ENCODE results near the gene DNAJB6.

Gene DNAJB6

GRCh38 chr7:157301610-157302120 lies 35.1 kb upstream of the DNAJB6 start:
- H3K36me3 ChIP-seq (ENCODE audit: control insufficient read depth, insufficient read depth, low read length, severe bottlenecking): no peaks in the 10 kb centered on the region
- no peak overlapping the region for H3K9ac ChIP-seq (ENCODE audit: low read length)
- no peaks in the 10 kb centered on the region for H3K27me3 ChIP-seq (replicated peaks; ENCODE audit: control insufficient read depth, insufficient read depth, low read length)
- H3K4me3 ChIP-seq (ENCODE audit: low read length): no peak overlapping the region
- no peak for DNase-seq (ENCODE audit: low read depth)
- H3K4me1 ChIP-seq (ENCODE audit: control insufficient read depth, insufficient read depth, low read length): no peaks in the 10 kb centered on the region
- no peaks in the 10 kb centered on the region for H3K9me3 ChIP-seq (ENCODE audit: control insufficient read depth, low read length)

DNA sequence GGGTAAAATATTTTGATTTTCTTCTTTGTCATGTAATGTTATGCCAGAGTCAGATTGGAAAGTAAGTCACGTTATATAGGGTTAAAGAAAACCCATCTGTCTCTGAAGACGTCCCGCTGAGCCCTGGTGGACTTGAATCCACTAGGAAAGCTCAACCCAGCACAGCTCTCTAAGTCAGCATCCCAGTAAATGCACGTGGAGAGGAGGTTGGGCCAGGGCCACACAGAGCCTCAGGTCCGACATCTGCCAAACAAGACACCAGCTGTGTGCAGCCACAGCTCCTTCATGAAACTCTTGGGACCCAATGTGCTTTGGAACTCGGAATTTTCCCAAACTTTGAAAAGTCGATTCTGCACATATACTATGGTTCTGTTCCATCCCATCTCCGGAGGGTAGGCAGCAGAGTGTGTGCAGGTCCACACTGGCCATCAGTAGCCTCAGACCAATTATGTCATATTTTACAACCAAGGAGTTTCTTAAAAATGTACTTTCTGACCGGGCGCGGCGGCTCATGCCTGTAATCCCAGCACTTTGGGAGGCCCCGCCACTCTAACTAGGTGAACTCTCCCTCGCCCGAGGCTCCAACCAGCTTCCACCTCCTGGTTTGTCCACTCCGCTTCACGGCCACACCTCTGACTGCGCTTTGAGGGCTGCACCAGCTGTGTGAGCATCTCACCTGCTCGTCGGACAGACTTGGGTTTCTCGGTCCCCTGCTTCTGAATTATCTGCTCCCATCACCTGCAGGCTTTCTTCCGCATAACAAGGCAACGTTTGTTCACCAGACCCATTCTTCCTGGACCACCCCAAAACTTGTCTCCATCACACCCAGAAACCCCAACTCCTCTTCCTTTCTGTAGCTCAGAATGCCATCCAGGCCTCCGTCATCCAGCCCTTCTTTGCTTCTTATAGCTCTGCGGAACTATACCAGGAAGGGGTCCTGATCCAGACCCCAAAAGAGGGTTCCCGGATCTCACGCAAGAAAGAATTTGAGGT lies 29.7 kb upstream of the DNAJB6 start:
- no peak overlapping the region for H3K9ac ChIP-seq (ENCODE audit: low read length)
- H3K27me3 ChIP-seq (replicated peaks; ENCODE audit: control insufficient read depth, insufficient read depth, low read length): no peaks in the 10 kb centered on the region
- no peaks in the 10 kb centered on the region for H3K9me3 ChIP-seq (ENCODE audit: control insufficient read depth, low read length)
- peaks cover 20% of the 10 kb centered on the region for H3K4me1 ChIP-seq (ENCODE audit: control insufficient read depth, insufficient read depth, low read length)
- H3K4me3 ChIP-seq (ENCODE audit: low read length): no peak overlapping the region
- DNase-seq (ENCODE audit: low read depth): no peak
- H3K36me3 ChIP-seq (ENCODE audit: control insufficient read depth, insufficient read depth, low read length, severe bottlenecking): no peaks in the 10 kb centered on the region

DNA sequence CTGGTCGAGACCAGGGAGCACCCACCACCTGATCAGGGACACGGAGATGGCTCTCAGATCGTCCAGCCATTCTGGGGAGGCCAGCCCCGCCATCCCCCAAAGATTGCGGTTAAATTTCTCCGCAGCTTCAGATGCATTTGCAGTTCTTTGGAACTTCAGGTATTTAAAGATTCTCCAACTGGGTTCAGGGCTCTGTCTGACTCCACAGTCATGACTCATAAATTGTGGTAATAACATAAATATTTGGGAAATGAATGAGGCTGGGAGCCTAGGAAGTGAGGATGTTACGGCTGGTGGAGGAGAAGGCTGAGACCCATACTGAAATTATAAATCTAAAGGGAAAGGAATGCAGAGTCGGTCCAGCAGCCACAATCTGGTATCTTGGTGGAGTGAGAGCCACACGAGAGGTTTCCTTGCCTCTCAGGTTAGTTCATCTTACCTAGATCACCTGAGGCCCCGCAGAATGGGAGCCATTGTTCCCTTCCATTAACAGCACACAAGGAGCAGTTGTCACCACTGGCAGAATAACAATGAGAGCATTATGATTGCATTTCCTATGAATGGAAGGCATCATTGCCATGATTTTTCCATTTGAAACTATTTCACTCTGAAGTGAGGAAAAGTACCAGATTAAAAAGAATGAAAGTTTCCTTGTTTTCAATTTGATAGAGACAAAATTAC lies 26.7 kb upstream of the DNAJB6 start:
- peak overlapping the region; percentile 39 for H3K4me3 ChIP-seq (ENCODE audit: low read length)
- no peaks in the 10 kb centered on the region for H3K9me3 ChIP-seq (ENCODE audit: control insufficient read depth, low read length)
- DNase-seq (ENCODE audit: low read depth): peak; percentile 82
- peaks cover 20% of the 10 kb centered on the region for H3K4me1 ChIP-seq (ENCODE audit: control insufficient read depth, insufficient read depth, low read length)
- H3K36me3 ChIP-seq (ENCODE audit: control insufficient read depth, insufficient read depth, low read length, severe bottlenecking): no peaks in the 10 kb centered on the region
- H3K27me3 ChIP-seq (replicated peaks; ENCODE audit: control insufficient read depth, insufficient read depth, low read length): no peaks in the 10 kb centered on the region
- H3K9ac ChIP-seq (ENCODE audit: low read length): peak overlapping the region; percentile 52

GRCh38 chr7:157310676-157311185 lies 26.1 kb upstream of the DNAJB6 start:
- peak overlapping the region; percentile 39 for H3K4me3 ChIP-seq (ENCODE audit: low read length)
- H3K9ac ChIP-seq (ENCODE audit: low read length): peak overlapping the region; percentile 16
- peaks cover 20% of the 10 kb centered on the region for H3K4me1 ChIP-seq (ENCODE audit: control insufficient read depth, insufficient read depth, low read length)
- DNase-seq (ENCODE audit: low read depth): no peak
- H3K36me3 ChIP-seq (ENCODE audit: control insufficient read depth, insufficient read depth, low read length, severe bottlenecking): no peaks in the 10 kb centered on the region
- H3K9me3 ChIP-seq (ENCODE audit: control insufficient read depth, low read length): no peaks in the 10 kb centered on the region
- no peaks in the 10 kb centered on the region for H3K27me3 ChIP-seq (replicated peaks; ENCODE audit: control insufficient read depth, insufficient read depth, low read length)

- no peak overlapping the region for H3K4me3 ChIP-seq (ENCODE audit: low read length)
- no peak for DNase-seq (ENCODE audit: low read depth)
- no peaks in the 10 kb centered on the region for H3K27me3 ChIP-seq (replicated peaks; ENCODE audit: control insufficient read depth, insufficient read depth, low read length)
Measured at GRCh38 chr7:157312941-157313340, 23.9 kb upstream of the DNAJB6 start.

DNA sequence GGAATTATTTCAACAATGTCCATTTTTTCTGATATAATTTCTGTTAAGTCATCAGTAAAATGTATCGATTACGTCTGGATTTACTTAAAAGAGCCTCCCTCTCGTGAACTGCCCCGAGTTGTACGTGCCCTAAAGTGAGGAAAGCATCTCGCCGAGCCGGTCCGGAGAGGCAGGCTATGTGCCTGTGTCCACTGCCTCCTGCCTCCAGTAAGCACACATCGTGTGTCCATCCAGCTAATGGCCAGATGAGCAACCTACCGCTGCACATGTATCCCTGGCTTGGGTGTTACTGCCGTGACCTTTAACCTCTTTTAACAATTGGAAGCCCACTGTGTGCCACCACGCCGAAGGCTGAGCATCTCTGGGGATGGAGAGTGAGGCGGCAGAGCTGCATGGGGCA lies 23.2 kb upstream of the DNAJB6 start:
- Histone ChIP-seq H3K9me3 (ENCODE audit: control insufficient read depth, low read length) (no peaks in the 10 kb centered on the region), H3K4me3 (ENCODE audit: low read length) (no peak overlapping the region), H3K36me3 (ENCODE audit: control insufficient read depth, insufficient read depth, low read length, severe bottlenecking) (no peaks in the 10 kb centered on the region), H3K4me1 (ENCODE audit: control insufficient read depth, insufficient read depth, low read length) (peaks cover 20% of the 10 kb centered on the region), H3K9ac (ENCODE audit: low read length) (no peak overlapping the region), H3K27me3 (replicated peaks; ENCODE audit: control insufficient read depth, insufficient read depth, low read length) (no peaks in the 10 kb centered on the region)
- no peak for DNase-seq (ENCODE audit: low read depth)

More at GRCh38 chr7:157312941-157313340, 23.9 kb upstream of the DNAJB6 start:
- Histone ChIP-seq H3K9ac (ENCODE audit: low read length) (no peak overlapping the region), H3K36me3 (ENCODE audit: control insufficient read depth, insufficient read depth, low read length, severe bottlenecking) (no peaks in the 10 kb centered on the region), H3K4me1 (ENCODE audit: control insufficient read depth, insufficient read depth, low read length) (peaks cover 20% of the 10 kb centered on the region), H3K9me3 (ENCODE audit: control insufficient read depth, low read length) (no peaks in the 10 kb centered on the region)

- peak overlapping the region; percentile 29 for H3K9ac ChIP-seq (ENCODE audit: low read length)
- H3K36me3 ChIP-seq (ENCODE audit: control insufficient read depth, insufficient read depth, low read length, severe bottlenecking): no peaks in the 10 kb centered on the region
- no peaks in the 10 kb centered on the region for H3K4me1 ChIP-seq (ENCODE audit: control insufficient read depth, insufficient read depth, low read length)
- H3K27me3 ChIP-seq (replicated peaks; ENCODE audit: control insufficient read depth, insufficient read depth, low read length): no peaks in the 10 kb centered on the region
- H3K4me3 ChIP-seq (ENCODE audit: low read length): no peak overlapping the region
- H3K9me3 ChIP-seq (ENCODE audit: control insufficient read depth, low read length): no peaks in the 10 kb centered on the region
- DNase-seq (ENCODE audit: low read depth): no peak
Measured at GRCh38 chr7:157318015-157318706, 18.6 kb upstream of the DNAJB6 start.

GRCh38 chr7:157320608-157320980 lies 16.2 kb upstream of the DNAJB6 start:
- no peak overlapping the region for H3K4me3 ChIP-seq (ENCODE audit: low read length)

DNA sequence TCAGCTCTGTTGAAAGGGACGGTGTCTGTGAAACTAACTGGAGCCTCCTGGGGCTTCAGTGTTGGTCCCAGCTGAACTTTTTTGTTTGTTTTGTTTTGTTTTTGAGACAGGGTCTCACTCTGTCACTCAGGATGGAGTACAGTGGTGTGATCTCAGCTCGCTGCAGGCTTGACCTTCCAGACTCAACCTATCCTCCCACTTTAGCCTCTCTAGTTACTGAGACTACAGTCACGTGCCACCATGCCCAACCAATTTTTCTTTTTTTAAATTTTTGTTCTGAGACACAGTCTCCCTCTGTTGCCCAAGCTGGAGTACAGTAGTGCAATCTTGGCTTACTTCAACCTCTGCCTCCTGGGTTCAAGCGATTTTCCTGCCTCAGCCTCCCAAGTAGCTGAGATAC lies 13.4 kb upstream of the DNAJB6 start:
- Histone ChIP-seq H3K4me3 (ENCODE audit: low read length) (no peak overlapping the region), H3K9ac (ENCODE audit: low read length) (no peak overlapping the region)

More at GRCh38 chr7:157320608-157320980, 16.2 kb upstream of the DNAJB6 start:
- Histone ChIP-seq H3K4me1 (ENCODE audit: control insufficient read depth, insufficient read depth, low read length) (no peaks in the 10 kb centered on the region), H3K36me3 (ENCODE audit: control insufficient read depth, insufficient read depth, low read length, severe bottlenecking) (no peaks in the 10 kb centered on the region), H3K9me3 (ENCODE audit: control insufficient read depth, low read length) (no peaks in the 10 kb centered on the region), H3K27me3 (replicated peaks; ENCODE audit: control insufficient read depth, insufficient read depth, low read length) (no peaks in the 10 kb centered on the region), H3K9ac (ENCODE audit: low read length) (no peak overlapping the region)
- no peak for DNase-seq (ENCODE audit: low read depth)

GRCh38 chr7:157329447-157329846 lies 7.4 kb upstream of the DNAJB6 start:
- Histone ChIP-seq H3K9ac (ENCODE audit: low read length) (no peak overlapping the region), H3K27me3 (replicated peaks; ENCODE audit: control insufficient read depth, insufficient read depth, low read length) (no peaks in the 10 kb centered on the region), H3K4me3 (ENCODE audit: low read length) (no peak overlapping the region), H3K36me3 (ENCODE audit: control insufficient read depth, insufficient read depth, low read length, severe bottlenecking) (no peaks in the 10 kb centered on the region), H3K4me1 (ENCODE audit: control insufficient read depth, insufficient read depth, low read length) (no peaks in the 10 kb centered on the region), H3K9me3 (ENCODE audit: control insufficient read depth, low read length) (no peaks in the 10 kb centered on the region)
- DNase-seq (ENCODE audit: low read depth): no peak

More for the DNA sequence above, 13.4 kb upstream of the DNAJB6 start:
- Histone ChIP-seq H3K36me3 (ENCODE audit: control insufficient read depth, insufficient read depth, low read length, severe bottlenecking) (no peaks in the 10 kb centered on the region), H3K27me3 (replicated peaks; ENCODE audit: control insufficient read depth, insufficient read depth, low read length) (no peaks in the 10 kb centered on the region), H3K4me1 (ENCODE audit: control insufficient read depth, insufficient read depth, low read length) (no peaks in the 10 kb centered on the region), H3K9me3 (ENCODE audit: control insufficient read depth, low read length) (no peaks in the 10 kb centered on the region)
- DNase-seq (ENCODE audit: low read depth): no peak

All from adipocyte (in vitro differentiated cells).